GM18502 (cell line): ENCODE results near the gene SUFU.
"Not testable (repeated sequence)": the region's sequence is repeated elsewhere in the genome, so short reads cannot be mapped to it uniquely, and the experiment has no call there.

Experiments
- ATAC-seq: cut with Tn5 transposase; IDR thresholded peaks from one replicate; pipeline ENCODE4 v1.9.1; 2021; ENCODE audit warnings: mild to moderate bottlenecking; ENCODE audit not compliant: unreplicated experiment, poor library complexity

The SUFU gene

DNA sequence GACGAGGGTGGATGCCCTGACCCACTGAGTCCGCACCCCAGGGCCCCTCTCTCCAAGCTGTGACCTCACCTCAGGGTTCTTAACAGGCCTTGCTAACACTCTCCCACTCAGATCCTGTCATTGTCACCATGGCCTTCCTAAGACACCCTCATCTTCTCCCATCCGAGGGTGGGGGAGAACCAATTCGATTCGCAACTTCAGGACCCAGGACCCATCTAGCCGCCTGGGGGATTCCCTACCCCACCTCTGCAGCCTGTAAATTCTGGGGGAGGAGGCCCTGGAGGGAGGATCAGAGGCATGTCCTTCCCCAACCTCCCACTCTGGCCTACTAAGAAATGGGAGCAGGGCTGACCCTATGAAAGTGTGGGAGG lies 157.9 kb downstream of the SUFU start:
- ATAC-seq: peak; percentile 23

DNA sequence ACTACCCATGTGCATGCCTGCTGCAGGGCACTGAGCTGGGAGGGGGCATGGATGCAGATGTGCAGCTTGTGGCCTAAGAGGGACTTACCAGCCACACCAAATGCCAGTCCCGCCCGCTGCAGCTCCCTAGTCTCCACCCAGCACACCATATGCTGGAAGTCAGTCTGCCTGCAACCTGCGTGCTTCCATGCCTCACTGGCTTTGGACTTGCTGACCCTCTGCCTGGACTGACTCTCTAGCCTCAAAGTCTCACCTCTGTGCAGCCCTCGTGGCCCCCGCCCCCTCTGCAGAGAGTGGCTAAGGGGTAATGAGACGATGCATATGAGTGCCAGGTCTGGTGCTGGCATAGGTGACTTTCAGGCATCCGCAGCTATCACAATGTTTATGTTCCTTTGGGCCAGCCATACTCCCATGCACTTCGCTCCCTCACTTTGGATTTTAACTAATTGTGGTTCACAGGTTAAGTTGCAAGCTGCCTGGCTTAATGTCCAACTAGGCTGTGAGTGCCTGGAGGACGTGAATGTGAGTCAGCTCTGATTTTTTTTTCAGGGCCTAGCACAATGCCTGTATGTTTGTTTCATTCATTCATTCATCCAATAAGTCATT lies 162.2 kb downstream of the SUFU start:
- ATAC-seq: no peak

DNA sequence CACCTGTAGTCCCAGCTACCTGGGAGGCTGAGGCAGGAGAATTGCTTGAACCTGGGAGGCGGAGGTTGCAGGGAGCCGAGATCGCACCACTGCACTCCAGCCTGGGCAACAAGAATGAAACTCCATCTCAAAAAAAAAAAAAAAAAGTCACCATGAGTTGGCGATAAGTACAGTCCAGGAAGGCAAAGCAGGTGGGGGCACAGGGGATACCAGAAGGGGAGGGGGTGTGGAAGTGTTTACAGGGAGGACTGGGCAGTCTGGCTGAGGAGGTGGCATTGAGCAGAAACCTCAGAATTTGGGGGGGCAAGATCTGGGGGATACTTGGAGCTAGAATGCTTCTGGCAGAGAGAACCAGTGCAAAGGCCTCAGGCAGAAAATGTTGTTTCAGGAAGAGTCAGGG lies 163.6 kb downstream of the SUFU start:
- not testable (repeated sequence) for ATAC-seq

GRCh38 chr10:102668326-102669107 lies 164.7 kb downstream of the SUFU start:
- no peak for ATAC-seq

DNA sequence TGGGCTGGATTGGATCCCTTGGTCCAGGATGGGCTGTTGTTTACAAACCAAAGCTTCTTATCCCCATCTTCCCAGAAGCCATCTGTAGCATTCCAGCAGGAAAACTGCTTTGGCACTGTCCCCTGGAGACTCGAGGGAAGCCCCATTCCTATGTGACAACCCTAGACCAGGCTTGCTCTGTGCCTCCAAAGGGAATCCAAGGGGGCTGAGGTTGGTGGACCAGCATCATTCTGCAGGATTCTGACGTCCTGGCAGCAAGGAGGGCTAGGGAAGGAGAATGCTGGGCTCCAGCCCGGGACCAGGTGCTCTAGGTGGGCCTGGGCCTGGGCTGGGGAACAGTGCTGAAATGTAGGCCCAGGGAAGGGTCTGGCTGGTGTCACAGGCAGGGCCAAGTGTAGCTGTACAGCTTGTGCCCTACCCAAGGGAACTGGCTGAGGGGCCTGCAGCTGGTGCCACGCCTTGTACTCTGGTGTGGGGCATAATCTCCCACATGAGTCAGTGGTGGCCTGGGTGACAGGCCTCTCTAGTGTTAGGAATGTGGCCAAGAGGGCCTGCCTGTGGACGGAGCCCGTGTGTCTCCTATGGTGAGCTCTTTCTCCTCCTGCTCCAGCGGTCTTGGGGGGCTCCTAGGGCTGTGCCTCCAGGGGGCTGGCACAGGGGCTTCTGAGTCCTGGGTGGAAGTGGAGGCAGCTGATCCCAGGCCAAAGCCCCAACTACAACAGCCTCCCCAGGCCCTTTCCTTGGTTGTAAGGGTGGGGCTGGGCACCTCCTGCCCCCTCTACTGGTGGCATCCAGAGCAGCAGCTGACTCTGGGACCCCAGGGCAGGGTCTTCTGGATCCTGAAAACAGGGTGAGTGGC lies 165.7 kb downstream of the SUFU start:
- ATAC-seq: no peak

DNA sequence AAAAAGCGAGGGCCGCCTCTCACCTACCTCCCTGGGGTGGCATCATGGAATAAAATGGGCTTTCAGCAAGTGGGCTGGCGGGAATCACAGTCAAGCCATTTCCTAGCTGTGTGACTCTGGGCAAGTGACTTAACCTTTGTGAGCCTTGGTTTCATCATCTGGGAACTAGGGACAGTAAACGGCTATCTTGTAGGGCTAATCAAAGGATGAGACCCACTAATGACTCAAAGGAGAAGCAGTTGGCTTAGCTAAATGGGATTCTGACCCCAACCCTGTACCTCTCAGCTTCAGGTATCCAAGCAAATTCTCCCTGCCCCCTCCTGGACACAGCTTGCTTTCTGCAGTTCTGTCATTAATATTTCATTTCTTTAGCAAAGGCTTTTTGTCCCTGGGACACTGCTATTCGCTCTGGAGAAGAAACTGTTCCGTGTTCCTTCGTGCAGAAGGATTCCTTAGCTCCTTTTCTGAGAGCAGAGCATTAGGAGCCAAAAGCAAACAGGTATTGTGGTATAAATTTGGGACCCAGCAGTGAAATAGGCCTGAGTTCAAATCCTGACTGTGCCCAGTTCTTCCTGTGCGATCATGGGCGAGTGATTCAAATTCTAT lies 166.4 kb downstream of the SUFU start:
- no peak for ATAC-seq

- ATAC-seq: no peak
These were observed 167.2 kb downstream of the SUFU start for GRCh38 chr10:102670871-102671434.

DNA sequence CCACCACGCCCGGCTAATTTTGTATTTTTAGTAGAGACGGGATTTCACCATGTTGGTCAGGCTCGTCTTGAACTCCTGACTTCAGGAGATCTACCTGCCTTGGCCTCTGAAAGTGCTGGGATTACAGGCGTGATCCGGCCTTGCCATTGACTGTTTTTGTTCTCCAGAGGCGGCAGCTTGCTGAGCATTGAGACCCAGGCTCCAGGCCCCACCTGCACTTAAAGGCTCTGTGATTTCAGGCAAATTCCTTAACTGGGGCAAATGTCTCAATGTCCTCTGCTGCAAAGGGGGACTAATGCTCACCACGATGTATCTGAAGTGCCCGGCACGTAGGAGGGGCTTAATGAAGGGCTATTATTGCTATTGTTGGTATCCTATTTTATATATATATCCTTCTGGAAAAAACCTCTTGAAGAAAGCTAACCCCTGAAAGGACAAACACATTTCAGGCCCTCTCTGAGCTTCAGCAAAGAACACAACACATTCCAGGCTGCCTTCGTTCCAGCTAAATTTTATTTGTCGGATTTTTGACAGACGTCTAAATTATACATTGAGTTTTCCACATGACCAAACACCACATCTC lies 169.6 kb downstream of the SUFU start:
- ATAC-seq: no peak

DNA sequence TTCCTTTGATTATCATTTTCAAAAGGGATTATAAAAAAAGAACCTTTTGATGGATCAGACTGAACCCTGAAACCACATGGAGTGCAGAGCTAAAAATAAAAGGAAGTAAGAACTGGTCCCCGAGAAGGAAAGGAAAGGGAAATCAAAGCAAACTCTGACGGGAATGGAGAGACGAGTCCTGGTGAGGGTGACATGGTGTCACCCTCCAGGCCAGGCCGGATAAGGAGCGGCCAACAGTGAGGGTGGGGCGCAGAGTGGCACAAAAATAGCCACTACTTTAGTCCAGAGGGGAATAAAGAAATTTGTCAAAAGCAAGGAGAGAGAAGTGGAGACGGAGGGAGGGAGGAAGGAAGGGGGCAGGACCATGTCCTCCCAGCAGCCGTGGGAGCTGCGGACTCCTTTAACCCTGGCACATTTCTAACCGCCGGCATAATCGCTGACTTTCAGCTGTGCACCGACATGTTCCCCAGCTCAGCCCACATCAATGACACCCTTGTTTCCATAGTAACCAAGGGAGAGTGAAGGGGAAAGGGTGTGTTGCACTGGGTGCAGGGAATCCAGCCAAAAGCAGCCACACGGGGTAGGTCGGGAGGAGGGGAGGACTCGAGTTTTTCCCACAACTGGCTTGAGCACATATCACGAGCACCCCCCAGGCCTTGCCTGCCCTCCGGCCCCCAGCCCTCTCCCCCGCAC lies 170.2 kb downstream of the SUFU start:
- ATAC-seq: no peak

- ATAC-seq: no peak
These were observed 170.8 kb downstream of the SUFU start for GRCh38 chr10:102674566-102674965.

DNA sequence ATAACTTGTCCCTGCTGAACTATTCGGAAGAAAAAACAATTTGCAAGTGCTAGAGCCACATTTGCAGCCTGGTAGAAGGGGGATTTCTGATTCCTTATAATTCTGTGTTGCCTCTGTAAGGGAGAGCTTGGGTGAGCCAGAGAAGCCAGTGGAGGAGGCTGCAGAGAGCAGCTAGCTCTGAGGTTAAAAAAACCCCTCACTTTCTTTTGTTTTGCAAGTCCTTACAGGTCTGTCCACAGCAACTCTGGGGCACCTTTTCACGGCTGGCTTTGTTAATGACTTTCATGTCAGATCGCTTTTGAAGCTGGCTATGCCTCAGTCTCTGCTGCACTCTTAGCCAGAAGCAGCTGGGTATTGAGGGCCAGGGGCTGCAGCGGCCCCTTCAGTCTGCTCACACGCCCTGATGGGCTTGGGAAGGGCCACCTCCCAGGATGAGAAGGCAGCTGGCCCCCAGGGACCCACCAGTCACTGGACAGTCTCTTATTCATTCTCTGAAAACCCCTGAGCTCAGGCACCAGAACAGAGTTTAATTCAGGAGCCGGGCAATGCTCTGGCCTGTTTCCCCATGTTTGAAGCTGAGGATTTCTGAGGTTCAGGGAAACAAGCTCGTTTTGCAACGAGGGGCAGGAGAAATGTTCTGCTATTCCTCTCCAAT lies 171.4 kb downstream of the SUFU start:
- ATAC-seq: no peak

- ATAC-seq: no peak
These were observed 172.1 kb downstream of the SUFU start for GRCh38 chr10:102675666-102676533.

- ATAC-seq: no peak
These were observed 173.0 kb downstream of the SUFU start for GRCh38 chr10:102676534-102677315.

DNA sequence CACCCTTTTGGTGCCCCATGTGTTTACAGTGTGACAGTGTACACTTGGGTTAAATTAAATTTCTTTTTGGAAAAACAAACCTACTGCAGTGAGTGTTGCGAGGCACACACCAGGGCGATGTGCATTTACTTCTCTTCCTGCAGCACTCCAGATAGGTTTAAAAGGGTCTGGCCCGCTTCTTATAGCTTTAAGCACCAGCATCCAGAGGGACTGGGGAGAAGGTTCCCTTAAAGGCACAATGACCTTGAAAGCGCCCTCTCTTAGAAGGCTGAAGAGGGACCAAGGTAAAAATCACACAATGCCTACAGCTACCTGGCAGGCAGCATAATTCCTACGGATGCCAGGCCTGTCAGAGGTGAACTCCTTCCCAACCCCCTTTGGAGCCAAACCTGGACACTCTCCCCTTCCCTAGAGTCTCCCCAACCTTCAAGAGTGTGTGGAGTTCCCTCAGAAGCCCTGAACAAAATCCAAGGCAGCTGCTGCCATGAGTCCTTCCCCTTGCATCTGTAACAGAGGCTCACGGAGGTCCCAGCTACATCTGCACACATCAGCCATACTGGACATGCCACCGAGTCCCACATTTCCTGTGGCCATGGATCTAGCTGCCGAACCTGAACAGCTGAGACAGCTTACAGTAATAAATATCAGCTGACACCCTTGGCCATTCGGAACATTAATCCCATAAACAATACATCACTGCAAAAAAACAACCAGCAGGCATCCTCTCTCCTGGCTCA lies 173.7 kb downstream of the SUFU start:
- no peak for ATAC-seq

DNA sequence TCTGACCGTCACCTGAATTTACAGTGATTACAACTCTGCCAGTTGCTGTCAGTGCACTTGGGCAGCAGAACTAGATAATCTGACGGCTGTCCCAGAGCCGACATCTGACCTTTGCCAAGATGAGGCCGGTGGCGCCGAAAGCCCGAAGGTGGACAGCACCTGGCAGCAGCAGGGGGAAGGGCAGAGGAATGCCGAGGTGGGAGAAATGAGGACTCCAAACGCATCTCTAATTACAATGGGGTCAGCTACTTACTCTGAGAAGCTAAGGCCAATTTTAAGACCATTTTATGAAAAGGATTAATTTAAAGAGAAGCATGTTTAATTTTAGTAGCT lies 174.3 kb downstream of the SUFU start:
- no peak for ATAC-seq

- ATAC-seq: no peak
These were observed 175.1 kb downstream of the SUFU start for GRCh38 chr10:102678842-102679289.

- no peak for ATAC-seq
These were observed 175.8 kb downstream of the SUFU start for GRCh38 chr10:102679596-102679995.
